Activated T-cell treated with anti-CD3 and anti-CD28 coated beads for 48 hours (primary cell): Measurements from ENCODE around the gene ZFYVE28.

Source experiments
- DNase-seq: peaks from one replicate; pipeline ENCODE4 v3.0.0-alpha.2; 2020; ENCODE audit warnings: low read depth

ZFYVE28 gene

GRCh38 chr4:2259541-2260343 lies 158.7 kb downstream of the ZFYVE28 start:
- DNase-seq = no peak

- no peak for DNase-seq
Observed at GRCh38 chr4:2259036-2259540, 159.4 kb downstream of the ZFYVE28 start.

GRCh38 chr4:2258091-2259035 lies 160.1 kb downstream of the ZFYVE28 start:
- no peak for DNase-seq

- no peak for DNase-seq
Observed at GRCh38 chr4:2257361-2258081, 160.9 kb downstream of the ZFYVE28 start.

- DNase-seq = no peak
Observed at GRCh38 chr4:2256781-2257191, 161.7 kb downstream of the ZFYVE28 start.

- DNase-seq = no peak
Observed at GRCh38 chr4:2256156-2256731, 162.2 kb downstream of the ZFYVE28 start.

GRCh38 chr4:2255501-2256155 lies 162.8 kb downstream of the ZFYVE28 start:
- DNase-seq = no peak

GRCh38 chr4:2254665-2255500 lies 163.6 kb downstream of the ZFYVE28 start:
- no peak for DNase-seq

- no peak for DNase-seq
Observed at GRCh38 chr4:2253160-2254084, 165.0 kb downstream of the ZFYVE28 start.

GRCh38 chr4:2252530-2253091 lies 165.8 kb downstream of the ZFYVE28 start:
- DNase-seq = no peak

- DNase-seq = no peak
Observed at GRCh38 chr4:2251795-2252529, 166.5 kb downstream of the ZFYVE28 start.

GRCh38 chr4:2251073-2251794 lies 167.2 kb downstream of the ZFYVE28 start:
- DNase-seq = no peak

- DNase-seq = no peak
Observed at GRCh38 chr4:2250357-2251072, 167.9 kb downstream of the ZFYVE28 start.

- DNase-seq = no peak
Observed at GRCh38 chr4:2249526-2250356, 168.7 kb downstream of the ZFYVE28 start.

- no peak for DNase-seq
Observed at GRCh38 chr4:2248821-2249261, 169.6 kb downstream of the ZFYVE28 start.
